Upper lobe of left lung (tissue), 4 donors: ENCODE data around the gene PHF11.

Experiments used
- POLR2A ChIP-seq, 4 donors: fragments of 450-650 bp; IDR thresholded peaks; one replicate each; pipeline ENCODE4 v1.5.1; 2016 to 2017; ENCODE audit warnings: antibody characterized with exemption in 4 of 4, mild to moderate bottlenecking in 2 of 4
- TF ChIP-seq, protein P1 (sequence below), 6 experiments: fragments of 450-650 bp in 4 of 6; fragments of 200-600 bp in 2 of 6; sonication (generic) in 2 of 6; IDR thresholded peaks; one replicate each; pipeline ENCODE4 v1.5.1; 2016 to 2019; ENCODE audit warnings: antibody characterized with exemption in 6 of 6

GRCh38 chr13:49476529-49476928, 19.2 kb upstream of the PHF11 start:
- no peak for TF ChIP-seq POLR2A (IDR thresholded peaks at IDR 0.05)
- TF ChIP-seq, protein P1, sequence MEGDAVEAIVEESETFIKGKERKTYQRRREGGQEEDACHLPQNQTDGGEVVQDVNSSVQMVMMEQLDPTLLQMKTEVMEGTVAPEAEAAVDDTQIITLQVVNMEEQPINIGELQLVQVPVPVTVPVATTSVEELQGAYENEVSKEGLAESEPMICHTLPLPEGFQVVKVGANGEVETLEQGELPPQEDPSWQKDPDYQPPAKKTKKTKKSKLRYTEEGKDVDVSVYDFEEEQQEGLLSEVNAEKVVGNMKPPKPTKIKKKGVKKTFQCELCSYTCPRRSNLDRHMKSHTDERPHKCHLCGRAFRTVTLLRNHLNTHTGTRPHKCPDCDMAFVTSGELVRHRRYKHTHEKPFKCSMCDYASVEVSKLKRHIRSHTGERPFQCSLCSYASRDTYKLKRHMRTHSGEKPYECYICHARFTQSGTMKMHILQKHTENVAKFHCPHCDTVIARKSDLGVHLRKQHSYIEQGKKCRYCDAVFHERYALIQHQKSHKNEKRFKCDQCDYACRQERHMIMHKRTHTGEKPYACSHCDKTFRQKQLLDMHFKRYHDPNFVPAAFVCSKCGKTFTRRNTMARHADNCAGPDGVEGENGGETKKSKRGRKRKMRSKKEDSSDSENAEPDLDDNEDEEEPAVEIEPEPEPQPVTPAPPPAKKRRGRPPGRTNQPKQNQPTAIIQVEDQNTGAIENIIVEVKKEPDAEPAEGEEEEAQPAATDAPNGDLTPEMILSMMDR (IDR thresholded peaks at IDR 0.05): no peak
